ENCODE results near the gene SLC23A2.

DNA sequence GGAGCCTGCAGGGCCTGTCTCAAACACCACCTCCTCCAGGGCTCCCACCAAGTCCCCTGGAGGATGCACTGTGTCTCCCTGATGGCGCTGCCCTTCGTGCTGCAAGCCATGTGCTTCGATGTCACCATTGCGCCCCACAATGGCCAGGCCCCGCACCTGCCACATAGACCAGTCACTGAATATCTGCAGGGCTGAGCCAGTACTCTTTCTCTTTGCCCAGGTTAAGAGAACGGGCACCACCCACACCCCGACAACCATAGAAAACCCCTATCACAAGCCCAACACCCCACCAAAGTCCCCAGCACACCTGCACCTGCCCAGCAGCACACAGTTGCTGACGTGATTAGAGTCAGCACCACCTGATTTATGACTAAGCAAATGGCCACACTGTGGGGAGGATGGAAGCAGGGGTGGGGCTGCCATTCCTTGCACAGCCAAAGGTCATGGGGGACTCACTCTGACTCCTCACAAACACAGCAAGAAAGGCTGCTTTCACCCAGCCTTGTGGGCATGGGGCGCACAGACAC is 104.3 kb downstream of the SLC23A2 start:
- no peak for TF ChIP-seq POLR2A (IDR thresholded peaks at IDR 0.05)
- TF ChIP-seq, protein P1, sequence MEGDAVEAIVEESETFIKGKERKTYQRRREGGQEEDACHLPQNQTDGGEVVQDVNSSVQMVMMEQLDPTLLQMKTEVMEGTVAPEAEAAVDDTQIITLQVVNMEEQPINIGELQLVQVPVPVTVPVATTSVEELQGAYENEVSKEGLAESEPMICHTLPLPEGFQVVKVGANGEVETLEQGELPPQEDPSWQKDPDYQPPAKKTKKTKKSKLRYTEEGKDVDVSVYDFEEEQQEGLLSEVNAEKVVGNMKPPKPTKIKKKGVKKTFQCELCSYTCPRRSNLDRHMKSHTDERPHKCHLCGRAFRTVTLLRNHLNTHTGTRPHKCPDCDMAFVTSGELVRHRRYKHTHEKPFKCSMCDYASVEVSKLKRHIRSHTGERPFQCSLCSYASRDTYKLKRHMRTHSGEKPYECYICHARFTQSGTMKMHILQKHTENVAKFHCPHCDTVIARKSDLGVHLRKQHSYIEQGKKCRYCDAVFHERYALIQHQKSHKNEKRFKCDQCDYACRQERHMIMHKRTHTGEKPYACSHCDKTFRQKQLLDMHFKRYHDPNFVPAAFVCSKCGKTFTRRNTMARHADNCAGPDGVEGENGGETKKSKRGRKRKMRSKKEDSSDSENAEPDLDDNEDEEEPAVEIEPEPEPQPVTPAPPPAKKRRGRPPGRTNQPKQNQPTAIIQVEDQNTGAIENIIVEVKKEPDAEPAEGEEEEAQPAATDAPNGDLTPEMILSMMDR (IDR thresholded peaks at IDR 0.05) = no peak
